Type B pancreatic cell (in vitro differentiated cells): ENCODE results near the gene NOTCH3. TPM values are rescaled to one million over a fixed set of nuclear protein-coding genes. Genes with fewer than 3 reads are reported as not detected.

Experiments
- DNase-seq: peaks from one replicate; pipeline ENCODE4 v3.0.0; 2021; ENCODE audit warnings: mixed read lengths; ENCODE audit not compliant: unreplicated experiment; ENCODE audit errors: extremely low spot score
- H3K27ac Mint-ChIP-seq: 2 replicates; pipeline ENCODE4 v1.8.0; 2021; ENCODE audit warnings: mild to moderate bottlenecking, mixed read lengths
- H3K27me3 Mint-ChIP-seq: 2 replicates; pipeline ENCODE4 v1.8.0; 2021; ENCODE audit warnings: mixed read lengths
- H3K36me3 Mint-ChIP-seq: 2 replicates; pipeline ENCODE4 v1.8.0; 2021; ENCODE audit warnings: mixed read lengths
- H3K4me1 Mint-ChIP-seq: one replicate; pipeline ENCODE4 v1.8.0; 2021; ENCODE audit warnings: mixed read lengths; ENCODE audit not compliant: unreplicated experiment
- H3K4me3 Mint-ChIP-seq: 2 replicates; pipeline ENCODE4 v1.8.0; 2021; ENCODE audit warnings: mild to moderate bottlenecking, mixed read lengths
- H3K9me3 Mint-ChIP-seq: 2 replicates; pipeline ENCODE4 v1.8.0; 2021; ENCODE audit warnings: mixed read lengths
- total RNA-seq: library from RNA; stranded (reverse); gene quantifications from 2 replicates; pipeline ENCODE4 v1.2.1, GENCODE V29; 2021; ENCODE audit warnings: low replicate concordance
- TF ChIP-seq, protein P1 (sequence below): fragments of 200-600 bp; sonication (generic); conservative IDR thresholded peaks from 2 replicates; pipeline ENCODE4 v1.5.0; 2021; ENCODE audit warnings: antibody characterized with exemption, mild to moderate bottlenecking

The NOTCH3 gene
- total RNA-seq, 1 donor from 2014 or later, result 119 TPM

DNA sequence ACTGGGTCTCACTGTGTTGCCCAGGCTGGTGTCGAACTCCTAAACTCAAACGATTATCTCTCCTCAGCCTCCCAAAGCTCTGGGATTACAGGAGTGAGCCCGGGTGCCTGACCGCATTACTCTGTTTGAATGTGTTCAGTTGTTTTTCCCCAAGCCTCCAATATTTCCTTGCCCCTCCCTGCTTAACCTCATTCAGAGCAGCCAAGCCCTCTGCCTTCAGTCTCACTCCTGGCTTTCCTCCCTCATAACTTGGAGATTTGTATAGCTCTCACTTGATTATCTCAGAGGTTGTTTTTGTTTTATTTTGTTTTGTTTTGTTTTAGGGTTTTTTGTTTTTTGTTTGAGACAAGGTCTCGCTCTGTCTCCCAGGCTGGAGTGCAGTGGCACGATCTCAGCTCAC is 20.0 kb upstream of the NOTCH3 start:
- H3K36me3 Mint-ChIP-seq, result no peaks in the 10 kb centered on the region
- H3K4me3 Mint-ChIP-seq, result no peak overlapping the region
- no peak overlapping the region for H3K27ac Mint-ChIP-seq
- no peaks in the 10 kb centered on the region for H3K9me3 Mint-ChIP-seq
- peaks cover 8% of the 10 kb centered on the region for H3K4me1 Mint-ChIP-seq
- TF ChIP-seq, protein P1, sequence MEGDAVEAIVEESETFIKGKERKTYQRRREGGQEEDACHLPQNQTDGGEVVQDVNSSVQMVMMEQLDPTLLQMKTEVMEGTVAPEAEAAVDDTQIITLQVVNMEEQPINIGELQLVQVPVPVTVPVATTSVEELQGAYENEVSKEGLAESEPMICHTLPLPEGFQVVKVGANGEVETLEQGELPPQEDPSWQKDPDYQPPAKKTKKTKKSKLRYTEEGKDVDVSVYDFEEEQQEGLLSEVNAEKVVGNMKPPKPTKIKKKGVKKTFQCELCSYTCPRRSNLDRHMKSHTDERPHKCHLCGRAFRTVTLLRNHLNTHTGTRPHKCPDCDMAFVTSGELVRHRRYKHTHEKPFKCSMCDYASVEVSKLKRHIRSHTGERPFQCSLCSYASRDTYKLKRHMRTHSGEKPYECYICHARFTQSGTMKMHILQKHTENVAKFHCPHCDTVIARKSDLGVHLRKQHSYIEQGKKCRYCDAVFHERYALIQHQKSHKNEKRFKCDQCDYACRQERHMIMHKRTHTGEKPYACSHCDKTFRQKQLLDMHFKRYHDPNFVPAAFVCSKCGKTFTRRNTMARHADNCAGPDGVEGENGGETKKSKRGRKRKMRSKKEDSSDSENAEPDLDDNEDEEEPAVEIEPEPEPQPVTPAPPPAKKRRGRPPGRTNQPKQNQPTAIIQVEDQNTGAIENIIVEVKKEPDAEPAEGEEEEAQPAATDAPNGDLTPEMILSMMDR, result no peak
- DNase-seq, result no peak
- no peaks in the 10 kb centered on the region for H3K27me3 Mint-ChIP-seq

DNA sequence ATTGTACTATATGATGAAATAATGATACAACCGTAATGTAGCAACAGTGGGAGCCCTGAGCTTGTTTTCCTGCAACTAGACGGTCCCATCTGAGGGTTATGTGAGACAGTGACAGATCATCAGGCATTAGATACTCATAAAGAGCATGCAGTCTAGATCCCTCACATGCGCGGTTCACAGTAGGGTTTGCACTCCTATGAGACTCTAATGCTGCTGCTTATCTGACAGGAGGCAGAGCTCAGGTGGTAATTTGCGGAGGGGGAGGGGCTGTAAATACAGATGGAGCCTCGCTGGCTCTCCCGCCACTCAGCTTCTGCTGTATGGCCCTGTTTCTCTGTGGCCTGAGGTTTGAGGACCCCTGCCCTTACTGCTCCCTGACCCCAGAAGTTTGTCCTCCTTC is 17.7 kb upstream of the NOTCH3 start:
- DNase-seq, result no peak
- Mint-ChIP-seq H3K36me3 (no peaks in the 10 kb centered on the region), H3K27me3 (no peaks in the 10 kb centered on the region), H3K4me1 (peaks cover 8% of the 10 kb centered on the region), H3K9me3 (no peaks in the 10 kb centered on the region), H3K27ac (no peak overlapping the region), H3K4me3 (no peak overlapping the region)
- TF ChIP-seq, protein P1, result no peak

- H3K4me3 Mint-ChIP-seq, result no peak overlapping the region
- no peaks in the 10 kb centered on the region for H3K36me3 Mint-ChIP-seq
- DNase-seq, result no peak
- no peaks in the 10 kb centered on the region for H3K9me3 Mint-ChIP-seq
- H3K27ac Mint-ChIP-seq, result no peak overlapping the region
- no peaks in the 10 kb centered on the region for H3K27me3 Mint-ChIP-seq
- H3K4me1 Mint-ChIP-seq, result no peaks in the 10 kb centered on the region
- TF ChIP-seq, protein P1, result no peak
Observed at GRCh38 chr19:15216363-15216762, 15.6 kb upstream of the NOTCH3 start.

GRCh38 chr19:15213715-15214381 is 13.1 kb upstream of the NOTCH3 start:
- DNase-seq, result no peak
- Mint-ChIP-seq H3K27ac (no peak overlapping the region), H3K36me3 (no peaks in the 10 kb centered on the region), H3K9me3 (no peaks in the 10 kb centered on the region), H3K27me3 (no peaks in the 10 kb centered on the region), H3K4me1 (no peaks in the 10 kb centered on the region), H3K4me3 (no peak overlapping the region)
- TF ChIP-seq, protein P1, result no peak

DNA sequence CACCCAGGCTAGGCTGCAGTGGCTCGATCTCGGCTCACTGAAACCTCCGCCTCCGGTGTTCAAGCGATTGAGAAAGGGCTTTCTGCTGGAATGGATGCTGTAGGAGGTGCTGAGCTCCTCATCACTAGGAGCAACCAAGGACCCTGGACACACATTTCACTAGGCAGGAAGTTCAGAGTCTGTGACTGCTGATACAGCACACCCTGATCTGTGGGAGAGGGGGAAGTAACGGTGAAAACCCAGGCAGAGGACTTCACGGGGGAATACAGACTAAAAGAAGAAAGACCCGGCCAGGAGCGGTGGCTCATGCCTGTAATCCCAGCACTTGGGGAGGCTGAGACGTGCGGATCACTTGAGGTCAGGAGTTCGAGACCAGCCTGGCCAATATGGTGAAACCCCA is 11.9 kb upstream of the NOTCH3 start:
- no peak overlapping the region for H3K4me3 Mint-ChIP-seq

More for the DNA sequence above, 11.9 kb upstream of the NOTCH3 start:
- H3K36me3 Mint-ChIP-seq, result no peaks in the 10 kb centered on the region
- no peaks in the 10 kb centered on the region for H3K9me3 Mint-ChIP-seq
- DNase-seq, result no peak
- H3K4me1 Mint-ChIP-seq, result no peaks in the 10 kb centered on the region
- TF ChIP-seq, protein P1, result no peak
- no peaks in the 10 kb centered on the region for H3K27me3 Mint-ChIP-seq
- H3K27ac Mint-ChIP-seq, result no peak overlapping the region
